Measurements from ENCODE around the gene ACADVL. TPM values are rescaled to one million over a fixed set of nuclear protein-coding genes. Genes with fewer than 3 reads are reported as not detected.

Gene ACADVL
- polyA plus RNA-seq, 1 donor from 2014 or later: 397 TPM

DNA sequence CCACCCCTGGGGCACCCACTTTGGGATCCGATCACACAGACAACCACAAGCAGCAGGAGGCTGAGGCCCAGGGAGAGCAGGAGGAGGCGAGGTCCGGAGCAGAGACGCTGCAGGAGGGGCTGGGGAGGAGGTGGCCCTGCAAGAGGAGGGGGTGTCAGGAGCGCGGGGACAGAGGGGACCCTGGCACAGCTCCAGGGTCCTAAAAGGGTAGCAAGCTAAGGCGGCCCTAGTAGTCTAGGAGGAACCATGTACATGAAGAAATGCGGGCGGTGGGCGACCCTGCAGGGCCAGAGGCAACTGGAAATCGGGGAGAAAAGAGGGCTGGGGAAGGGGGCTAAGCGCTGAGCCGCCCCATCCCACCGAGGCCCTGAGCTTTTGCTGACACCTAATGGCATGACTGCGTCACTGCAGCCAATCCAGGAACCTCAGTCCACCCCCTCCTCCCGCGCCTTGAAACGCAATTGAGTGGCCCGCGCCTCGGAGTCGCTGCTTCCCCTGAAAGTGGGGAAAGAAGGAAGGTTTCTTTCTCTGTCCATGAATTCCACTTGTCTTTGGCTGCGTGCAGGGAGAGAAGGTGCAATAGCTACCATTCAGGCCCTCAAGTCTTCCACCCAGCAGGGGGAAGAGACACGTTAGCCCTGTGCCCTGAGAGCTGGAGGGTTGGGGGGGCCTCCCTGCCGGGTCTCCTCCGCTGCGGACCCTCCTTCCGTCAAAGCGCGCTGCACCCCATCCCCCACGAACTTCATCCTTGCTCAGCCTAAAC, 42.4 kb upstream of the ACADVL start:
- Histone ChIP-seq H3K9ac (ENCODE audit: low read length) (peak overlapping the region; percentile 95), H3K4me2 (ENCODE audit: low read length) (peak overlapping the region; percentile 33), H4K20me1 (ENCODE audit: insufficient read depth) (no peaks in the 10 kb centered on the region), H3F3A (ENCODE audit: insufficient read depth, low read length, poor library complexity, severe bottlenecking) (no peaks in the 10 kb centered on the region), H3K4me3 (ENCODE audit: low read length) (peak overlapping the region; percentile 82), H2AFZ (ENCODE audit: low read depth, low read length) (peak overlapping the region; percentile 73), H3K27me3 (ENCODE audit: insufficient read depth, low read depth, low read length) (no peaks in the 10 kb centered on the region), H3K9me3 (ENCODE audit: low read length) (no peaks in the 10 kb centered on the region), H3K79me2 (replicated peaks; ENCODE audit: insufficient read depth, low read length) (peaks cover 5% of the 10 kb centered on the region), H3K27ac (ENCODE audit: low read length) (peak overlapping the region; percentile 93), H3K9me2 (ENCODE audit: insufficient read depth, low read length) (no peaks in the 10 kb centered on the region), H3K36me3 (ENCODE audit: insufficient read depth, low read length) (no peaks in the 10 kb centered on the region)
- TF ChIP-seq, protein P1, sequence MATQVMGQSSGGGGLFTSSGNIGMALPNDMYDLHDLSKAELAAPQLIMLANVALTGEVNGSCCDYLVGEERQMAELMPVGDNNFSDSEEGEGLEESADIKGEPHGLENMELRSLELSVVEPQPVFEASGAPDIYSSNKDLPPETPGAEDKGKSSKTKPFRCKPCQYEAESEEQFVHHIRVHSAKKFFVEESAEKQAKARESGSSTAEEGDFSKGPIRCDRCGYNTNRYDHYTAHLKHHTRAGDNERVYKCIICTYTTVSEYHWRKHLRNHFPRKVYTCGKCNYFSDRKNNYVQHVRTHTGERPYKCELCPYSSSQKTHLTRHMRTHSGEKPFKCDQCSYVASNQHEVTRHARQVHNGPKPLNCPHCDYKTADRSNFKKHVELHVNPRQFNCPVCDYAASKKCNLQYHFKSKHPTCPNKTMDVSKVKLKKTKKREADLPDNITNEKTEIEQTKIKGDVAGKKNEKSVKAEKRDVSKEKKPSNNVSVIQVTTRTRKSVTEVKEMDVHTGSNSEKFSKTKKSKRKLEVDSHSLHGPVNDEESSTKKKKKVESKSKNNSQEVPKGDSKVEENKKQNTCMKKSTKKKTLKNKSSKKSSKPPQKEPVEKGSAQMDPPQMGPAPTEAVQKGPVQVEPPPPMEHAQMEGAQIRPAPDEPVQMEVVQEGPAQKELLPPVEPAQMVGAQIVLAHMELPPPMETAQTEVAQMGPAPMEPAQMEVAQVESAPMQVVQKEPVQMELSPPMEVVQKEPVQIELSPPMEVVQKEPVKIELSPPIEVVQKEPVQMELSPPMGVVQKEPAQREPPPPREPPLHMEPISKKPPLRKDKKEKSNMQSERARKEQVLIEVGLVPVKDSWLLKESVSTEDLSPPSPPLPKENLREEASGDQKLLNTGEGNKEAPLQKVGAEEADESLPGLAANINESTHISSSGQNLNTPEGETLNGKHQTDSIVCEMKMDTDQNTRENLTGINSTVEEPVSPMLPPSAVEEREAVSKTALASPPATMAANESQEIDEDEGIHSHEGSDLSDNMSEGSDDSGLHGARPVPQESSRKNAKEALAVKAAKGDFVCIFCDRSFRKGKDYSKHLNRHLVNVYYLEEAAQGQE (IDR thresholded peaks at IDR 0.05; ENCODE audit: borderline replicate concordance): peak; percentile 49
- TF ChIP-seq TAF1 (IDR thresholded peaks at IDR 0.05; ENCODE audit: low read depth): peak; percentile 83
- peak; percentile 34 for TF ChIP-seq EP300 (conservative IDR thresholded peaks at IDR 0.05; ENCODE audit: poor library complexity, severe bottlenecking)
- TF ChIP-seq, protein P2, sequence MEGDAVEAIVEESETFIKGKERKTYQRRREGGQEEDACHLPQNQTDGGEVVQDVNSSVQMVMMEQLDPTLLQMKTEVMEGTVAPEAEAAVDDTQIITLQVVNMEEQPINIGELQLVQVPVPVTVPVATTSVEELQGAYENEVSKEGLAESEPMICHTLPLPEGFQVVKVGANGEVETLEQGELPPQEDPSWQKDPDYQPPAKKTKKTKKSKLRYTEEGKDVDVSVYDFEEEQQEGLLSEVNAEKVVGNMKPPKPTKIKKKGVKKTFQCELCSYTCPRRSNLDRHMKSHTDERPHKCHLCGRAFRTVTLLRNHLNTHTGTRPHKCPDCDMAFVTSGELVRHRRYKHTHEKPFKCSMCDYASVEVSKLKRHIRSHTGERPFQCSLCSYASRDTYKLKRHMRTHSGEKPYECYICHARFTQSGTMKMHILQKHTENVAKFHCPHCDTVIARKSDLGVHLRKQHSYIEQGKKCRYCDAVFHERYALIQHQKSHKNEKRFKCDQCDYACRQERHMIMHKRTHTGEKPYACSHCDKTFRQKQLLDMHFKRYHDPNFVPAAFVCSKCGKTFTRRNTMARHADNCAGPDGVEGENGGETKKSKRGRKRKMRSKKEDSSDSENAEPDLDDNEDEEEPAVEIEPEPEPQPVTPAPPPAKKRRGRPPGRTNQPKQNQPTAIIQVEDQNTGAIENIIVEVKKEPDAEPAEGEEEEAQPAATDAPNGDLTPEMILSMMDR (IDR thresholded peaks at IDR 0.05; ENCODE audit: poor library complexity, severe bottlenecking): peak; percentile 98
- TF ChIP-seq EZH2 (IDR thresholded peaks at IDR 0.05; ENCODE audit: borderline replicate concordance, insufficient read depth, low read length, poor library complexity, severe bottlenecking): no peak
- peak; percentile 64 for TF ChIP-seq POLR2AphosphoS5 (IDR thresholded peaks at IDR 0.05)
- TF ChIP-seq RAD21 (conservative IDR thresholded peaks at IDR 0.05): peak; percentile 90
- TF ChIP-seq MXI1 (conservative IDR thresholded peaks at IDR 0.05; ENCODE audit: poor library complexity, severe bottlenecking): peak; percentile 53
- TF ChIP-seq SMC3 (conservative IDR thresholded peaks at IDR 0.05; ENCODE audit: poor library complexity): peak; percentile 83

DNA sequence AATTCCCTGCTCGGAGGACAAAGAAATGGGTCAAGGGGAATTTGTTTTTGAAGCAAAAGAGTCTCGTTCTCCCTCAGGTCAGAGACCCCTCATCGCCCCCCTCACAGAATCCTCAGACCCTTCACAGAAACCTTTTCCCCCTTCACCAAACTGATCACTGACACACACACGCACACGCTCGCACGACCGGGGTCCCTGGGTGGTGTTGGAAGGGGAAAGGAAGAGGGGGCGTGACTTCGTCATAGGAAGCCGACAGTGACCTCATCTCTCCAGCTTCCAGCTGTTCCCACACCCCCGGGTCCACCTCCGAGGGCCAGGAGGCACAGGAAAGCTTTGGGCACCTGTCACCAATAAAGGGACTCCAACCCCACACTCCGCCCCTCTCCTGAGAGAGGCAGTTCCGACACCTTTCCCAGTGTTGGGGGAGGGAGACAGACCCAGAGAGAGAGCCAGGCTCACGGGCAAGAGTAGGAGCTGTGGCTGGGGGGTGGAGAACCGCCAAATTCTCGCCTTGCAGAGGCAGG, 41.7 kb upstream of the ACADVL start:
- Histone ChIP-seq H3K9ac (ENCODE audit: low read length) (peak overlapping the region; percentile 95), H2AFZ (ENCODE audit: low read depth, low read length) (peak overlapping the region; percentile 73), H3F3A (ENCODE audit: insufficient read depth, low read length, poor library complexity, severe bottlenecking) (no peaks in the 10 kb centered on the region), H3K27ac (ENCODE audit: low read length) (peak overlapping the region; percentile 93), H3K9me3 (ENCODE audit: low read length) (no peaks in the 10 kb centered on the region), H3K79me2 (replicated peaks; ENCODE audit: insufficient read depth, low read length) (peaks cover 5% of the 10 kb centered on the region), H3K4me3 (ENCODE audit: low read length) (peak overlapping the region; percentile 82), H3K36me3 (ENCODE audit: insufficient read depth, low read length) (no peaks in the 10 kb centered on the region), H3K9me2 (ENCODE audit: insufficient read depth, low read length) (no peaks in the 10 kb centered on the region), H3K27me3 (ENCODE audit: insufficient read depth, low read depth, low read length) (no peaks in the 10 kb centered on the region), H3K4me2 (ENCODE audit: low read length) (peak overlapping the region; percentile 33), H4K20me1 (ENCODE audit: insufficient read depth) (no peaks in the 10 kb centered on the region)
- no peak for TF ChIP-seq RAD21 (conservative IDR thresholded peaks at IDR 0.05)
- TF ChIP-seq MXI1 (conservative IDR thresholded peaks at IDR 0.05; ENCODE audit: poor library complexity, severe bottlenecking): no peak
- peak; percentile 62 for TF ChIP-seq POLR2AphosphoS5 (IDR thresholded peaks at IDR 0.05)
- TF ChIP-seq, protein P1 (IDR thresholded peaks at IDR 0.05; ENCODE audit: borderline replicate concordance): no peak
